Liver (tissue), 9 donors: Measurements from ENCODE around the gene SH3PXD2A. TPM values are rescaled to one million over a fixed set of nuclear protein-coding genes. Genes with fewer than 3 reads are reported as not detected.

Source experiments
- DNase-seq: peaks from one replicate; pipeline ENCODE4 v3.0.0-alpha.2; 2017; ENCODE audit warnings: low spot score
- H3K27ac ChIP-seq, 2 donors: one replicate each; pipeline ENCODE4 v1.7.0; 2013; ENCODE audit warnings: inconsistent platforms in 2 of 2, low read length in 2 of 2, control low read depth in 1 of 2, low read depth in 1 of 2, mild to moderate bottlenecking in 1 of 2
- H3K27me3 ChIP-seq, 4 donors: one replicate each; pipeline versions ENCODE4 v1.6.1 to v1.7.0; 2013; ENCODE audit warnings: low read length in 3 of 4, inconsistent platforms in 1 of 4, mild to moderate bottlenecking in 1 of 4, moderate library complexity in 1 of 4; ENCODE audit not compliant: control insufficient read depth in 4 of 4, insufficient read depth in 4 of 4
- H3K36me3 ChIP-seq, 4 donors: one replicate each; pipeline versions ENCODE4 v1.6.1 to v1.7.0; 2013; ENCODE audit warnings: low read length in 3 of 4, mild to moderate bottlenecking in 3 of 4, low read depth in 1 of 4, moderate library complexity in 1 of 4; ENCODE audit not compliant: control insufficient read depth in 4 of 4, insufficient read depth in 3 of 4
- H3K4me1 ChIP-seq, 4 donors: one replicate each; pipeline versions ENCODE4 v1.6.1 to v1.7.0; 2013; ENCODE audit warnings: low read length in 3 of 4, mild to moderate bottlenecking in 3 of 4, moderate library complexity in 1 of 4; ENCODE audit not compliant: control insufficient read depth in 4 of 4, insufficient read depth in 4 of 4
- H3K4me3 ChIP-seq, 3 donors: one replicate each; pipeline versions ENCODE4 v1.6.1 to v1.7.0; 2013; ENCODE audit warnings: low read length in 3 of 3, control low read depth in 1 of 3, low read depth in 1 of 3, mild to moderate bottlenecking in 1 of 3
- H3K9ac ChIP-seq, 2 donors: one replicate each; pipeline ENCODE4 v1.7.0; 2013; ENCODE audit warnings: low read length in 2 of 2, mild to moderate bottlenecking in 2 of 2, moderate library complexity in 2 of 2, control low read depth in 1 of 2, low read depth in 1 of 2
- H3K9me3 ChIP-seq, 4 donors: one replicate each; pipeline versions ENCODE4 v1.6.1 to v1.7.0; 2013; ENCODE audit warnings: low read length in 3 of 4; ENCODE audit not compliant: control insufficient read depth in 4 of 4
- EGR1 ChIP-seq, 2 donors: IDR thresholded peaks; 2 replicates each; pipeline ENCODE4 v1.6.1; 2016 to 2018; ENCODE audit warnings: antibody characterized with exemption in 2 of 2, low read depth in 2 of 2
- FOXA1 ChIP-seq: IDR thresholded peaks from 2 replicates; pipeline ENCODE4 v1.6.1; 2016; ENCODE audit warnings: antibody characterized with exemption
- FOXA2 ChIP-seq: IDR thresholded peaks from 2 replicates; pipeline ENCODE4 v1.6.1; 2016; ENCODE audit warnings: antibody characterized with exemption
- GABPA ChIP-seq, 2 donors: IDR thresholded peaks in 1 of 2; conservative IDR thresholded peaks in 1 of 2; 2 replicates each; pipeline ENCODE4 v1.6.1; 2016; ENCODE audit warnings: antibody characterized with exemption in 2 of 2, mild to moderate bottlenecking in 1 of 2, moderate library complexity in 1 of 2
- HNF4A ChIP-seq, 2 donors: conservative IDR thresholded peaks; 2 replicates each; pipeline ENCODE4 v1.6.1; 2016; ENCODE audit warnings: antibody characterized with exemption in 2 of 2, mild to moderate bottlenecking in 2 of 2
- HNF4G ChIP-seq: IDR thresholded peaks from 2 replicates; pipeline ENCODE4 v1.6.1; 2016; ENCODE audit warnings: antibody characterized with exemption
- JUND ChIP-seq, 2 donors: IDR thresholded peaks; 2 replicates each; pipeline ENCODE4 v1.6.1; 2016; ENCODE audit warnings: antibody characterized with exemption in 2 of 2
- NR2F2 ChIP-seq: IDR thresholded peaks from 2 replicates; pipeline ENCODE4 v1.6.1; 2016; ENCODE audit warnings: antibody characterized with exemption
- RAD21 ChIP-seq, 2 donors: IDR thresholded peaks; 2 replicates each; pipeline ENCODE4 v1.6.1; 2016; ENCODE audit warnings: antibody characterized with exemption in 2 of 2, mild to moderate bottlenecking in 2 of 2
- REST ChIP-seq: IDR thresholded peaks from 2 replicates; pipeline ENCODE4 v1.6.1; 2016; ENCODE audit warnings: antibody characterized with exemption, mild to moderate bottlenecking
- RXRA ChIP-seq, 2 donors: IDR thresholded peaks; 2 replicates each; pipeline ENCODE4 v1.6.1; 2017 to 2018; ENCODE audit warnings: antibody characterized with exemption in 2 of 2, mild to moderate bottlenecking in 1 of 2
- SP1 ChIP-seq: IDR thresholded peaks from 2 replicates; pipeline ENCODE4 v1.6.1; 2018; ENCODE audit warnings: antibody characterized with exemption, mild to moderate bottlenecking
- TAF1 ChIP-seq: conservative IDR thresholded peaks from 2 replicates; pipeline ENCODE4 v1.6.1; 2016; ENCODE audit warnings: antibody characterized with exemption, mild to moderate bottlenecking
- YY1 ChIP-seq: IDR thresholded peaks from 2 replicates; pipeline ENCODE4 v1.6.1; 2016; ENCODE audit warnings: antibody characterized with exemption, mild to moderate bottlenecking
- WGBS: extraction: QIAGEN DNeasy Blood & Tissue Kit; methylation state at CpG from one replicate; pipeline ENCODE4 v1.1.7; 2013; 5-methylcytosine and 5-hydroxymethylcytosine counted together
- polyA plus RNA-seq, 2 donors: library from polyadenylated mRNA; stranded (reverse) in 1 of 2; unstranded in 1 of 2; fragments of 200-250 nt in 1 of 2; fragments of >200 nt in 1 of 2; fragmentation: Nextera tagmentation in 1 of 2; extraction: Ambion mirVana in 1 of 2; gene quantifications; one replicate each; pipeline versions ENCODE4 v1.2.1 to v1.2.3, GENCODE V29; 2013 to 2015
- total RNA-seq, 2 donors: library from RNA; depleted of rRNA; stranded (reverse); fragments of >200 nt; gene quantifications; one replicate each; pipeline ENCODE4 v1.2.3, GENCODE V29; 2014
- TF ChIP-seq, protein P1 (sequence below): fragments of 150-350 bp; IDR thresholded peaks from 2 replicates; pipeline ENCODE4 v1.5.1; 2017; ENCODE audit warnings: improper control_type of control experiment, low read depth, low read length; ENCODE audit not compliant: missing input control
- TF ChIP-seq, protein P2 (sequence below): IDR thresholded peaks from 2 replicates; pipeline ENCODE4 v1.6.1; 2016; ENCODE audit warnings: antibody characterized with exemption
- TF ChIP-seq, protein P3 (sequence below): IDR thresholded peaks from 2 replicates; pipeline ENCODE4 v1.6.1; 2016; ENCODE audit warnings: antibody characterized with exemption
- donor health status: healthy.
- donor health status: healthy.
- donor health status: healthy.
- donor health status: healthy.
- donor health status: healthy.

Gene SH3PXD2A
- total and polyA plus RNA-seq, 4 donors, result 0.82 to 5.5 (median 3.9) TPM

GRCh38 chr10:103837370-103838069, 17.9 kb downstream of the SH3PXD2A start:
- peaks cover 12 to 27% (median 20%) of the 10 kb centered on the region in 4 donors for H3K4me1 ChIP-seq
- no peak overlapping the region for H3K4me3 ChIP-seq
- no peak overlapping the region for H3K9ac ChIP-seq
- 89% methylated on average over 10 of the region's 10 CpGs for WGBS
- H3K27ac ChIP-seq, result no peak overlapping the region
- H3K36me3 ChIP-seq, result no peaks in the 10 kb centered on the region
- H3K27me3 ChIP-seq, result no peaks in the 10 kb centered on the region
- DNase-seq, result no peak
- no peak for TF ChIP-seq RAD21 (IDR thresholded peaks at IDR 0.05)
- no peak for TF ChIP-seq NR2F2
- TF ChIP-seq HNF4A (conservative IDR thresholded peaks at IDR 0.05), result no peak
- no peak for TF ChIP-seq FOXA2
- TF ChIP-seq FOXA1, result no peak
- TF ChIP-seq SP1, result no peak
- no peak for TF ChIP-seq GABPA (IDR thresholded peaks at IDR 0.05 in 1 of 2, conservative IDR thresholded peaks at IDR 0.05 in 1 of 2)
- TF ChIP-seq, protein P1, sequence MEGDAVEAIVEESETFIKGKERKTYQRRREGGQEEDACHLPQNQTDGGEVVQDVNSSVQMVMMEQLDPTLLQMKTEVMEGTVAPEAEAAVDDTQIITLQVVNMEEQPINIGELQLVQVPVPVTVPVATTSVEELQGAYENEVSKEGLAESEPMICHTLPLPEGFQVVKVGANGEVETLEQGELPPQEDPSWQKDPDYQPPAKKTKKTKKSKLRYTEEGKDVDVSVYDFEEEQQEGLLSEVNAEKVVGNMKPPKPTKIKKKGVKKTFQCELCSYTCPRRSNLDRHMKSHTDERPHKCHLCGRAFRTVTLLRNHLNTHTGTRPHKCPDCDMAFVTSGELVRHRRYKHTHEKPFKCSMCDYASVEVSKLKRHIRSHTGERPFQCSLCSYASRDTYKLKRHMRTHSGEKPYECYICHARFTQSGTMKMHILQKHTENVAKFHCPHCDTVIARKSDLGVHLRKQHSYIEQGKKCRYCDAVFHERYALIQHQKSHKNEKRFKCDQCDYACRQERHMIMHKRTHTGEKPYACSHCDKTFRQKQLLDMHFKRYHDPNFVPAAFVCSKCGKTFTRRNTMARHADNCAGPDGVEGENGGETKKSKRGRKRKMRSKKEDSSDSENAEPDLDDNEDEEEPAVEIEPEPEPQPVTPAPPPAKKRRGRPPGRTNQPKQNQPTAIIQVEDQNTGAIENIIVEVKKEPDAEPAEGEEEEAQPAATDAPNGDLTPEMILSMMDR, result no peak
- TF ChIP-seq, protein P2, sequence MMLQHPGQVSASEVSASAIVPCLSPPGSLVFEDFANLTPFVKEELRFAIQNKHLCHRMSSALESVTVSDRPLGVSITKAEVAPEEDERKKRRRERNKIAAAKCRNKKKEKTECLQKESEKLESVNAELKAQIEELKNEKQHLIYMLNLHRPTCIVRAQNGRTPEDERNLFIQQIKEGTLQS, result no peak
- TF ChIP-seq REST, result no peak
- no peak for TF ChIP-seq RXRA (IDR thresholded peaks at IDR 0.05)
- TF ChIP-seq, protein P3, sequence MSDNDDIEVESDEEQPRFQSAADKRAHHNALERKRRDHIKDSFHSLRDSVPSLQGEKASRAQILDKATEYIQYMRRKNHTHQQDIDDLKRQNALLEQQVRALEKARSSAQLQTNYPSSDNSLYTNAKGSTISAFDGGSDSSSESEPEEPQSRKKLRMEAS, result no peak
- H3K9me3 ChIP-seq, result no peaks in the 10 kb centered on the region

DNA sequence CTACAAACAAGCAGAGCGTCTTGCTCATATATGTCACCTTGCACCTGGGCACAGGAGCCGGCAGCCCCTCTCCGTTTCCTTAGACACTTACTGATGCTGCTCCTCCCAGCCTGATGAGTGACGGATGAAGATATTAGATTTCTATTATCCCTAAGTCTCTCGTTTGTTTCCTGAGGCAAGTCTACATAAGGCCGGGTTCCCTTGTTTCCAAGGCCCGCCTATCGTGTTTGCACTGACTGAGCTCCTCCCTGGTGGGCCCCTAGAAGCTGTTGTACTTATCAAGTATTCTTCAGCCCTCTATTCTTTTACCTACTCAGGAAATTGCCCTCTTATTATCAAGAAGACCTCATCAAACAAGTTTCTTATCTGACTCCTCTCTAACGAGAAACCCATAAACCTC, 18.5 kb downstream of the SH3PXD2A start:
- H3K4me1 ChIP-seq, result peaks cover 12 to 27% (median 20%) of the 10 kb centered on the region in 4 donors
- no peaks in the 10 kb centered on the region for H3K27me3 ChIP-seq
- WGBS, result 83% methylated on average over 9 of the region's 9 CpGs
- H3K27ac ChIP-seq, result no peak overlapping the region
- H3K4me3 ChIP-seq, result no peak overlapping the region
- no peaks in the 10 kb centered on the region for H3K9me3 ChIP-seq
- no peaks in the 10 kb centered on the region for H3K36me3 ChIP-seq
- no peak overlapping the region for H3K9ac ChIP-seq
- DNase-seq, result no peak
- TF ChIP-seq JUND (IDR thresholded peaks at IDR 0.05), result no peak
- TF ChIP-seq, protein P2, result no peak
- no peak for TF ChIP-seq YY1
- no peak for TF ChIP-seq EGR1 (IDR thresholded peaks at IDR 0.05; ENCODE audit: low read depth in 2 of 2)
- no peak for TF ChIP-seq TAF1
- no peak for TF ChIP-seq RAD21 (IDR thresholded peaks at IDR 0.05)
- TF ChIP-seq RXRA (IDR thresholded peaks at IDR 0.05), result no peak
- no peak for TF ChIP-seq HNF4A (conservative IDR thresholded peaks at IDR 0.05)
- no peak for TF ChIP-seq HNF4G
- TF ChIP-seq, protein P3, result no peak
- TF ChIP-seq SP1, result no peak
- TF ChIP-seq FOXA1, result no peak
